ENCODE data around the gene CALU.
A peak's percentile ranks its signal among the peaks of the same experiment; 100 is the strongest.

The CALU gene

GRCh38 chr7:128739048-128739962, at the start of gene CALU:
Gene CALU, plus strand, starts transcription at chr7:128739359. Its CDS starts 9,225 bp downstream, at chr7:128748584.
- DNase-seq (ENCODE audit: low read depth, low spot score) = peak; percentile 83

GRCh38 chr7:128691227-128691626, 47.9 kb upstream of the CALU start:
- DNase-seq (ENCODE audit: low read depth, low spot score) = no peak

- no peak for DNase-seq (ENCODE audit: low read depth, low spot score)
Observed at GRCh38 chr7:128692623-128693270, 46.4 kb upstream of the CALU start.

GRCh38 chr7:128693373-128694015, 45.7 kb upstream of the CALU start:
- no peak for DNase-seq (ENCODE audit: low read depth, low spot score)

GRCh38 chr7:128694738-128695137, 44.4 kb upstream of the CALU start:
- no peak for DNase-seq (ENCODE audit: low read depth, low spot score)

GRCh38 chr7:128697302-128697905, 41.8 kb upstream of the CALU start:
- DNase-seq (ENCODE audit: low read depth, low spot score) = no peak

GRCh38 chr7:128699196-128699712, 39.9 kb upstream of the CALU start:
- no peak for DNase-seq (ENCODE audit: low read depth, low spot score)

GRCh38 chr7:128699895-128700294, 39.3 kb upstream of the CALU start:
- DNase-seq (ENCODE audit: low read depth, low spot score) = no peak

GRCh38 chr7:128701062-128701785, 37.9 kb upstream of the CALU start:
- no peak for DNase-seq (ENCODE audit: low read depth, low spot score)

GRCh38 chr7:128703609-128704241, 35.4 kb upstream of the CALU start:
- DNase-seq (ENCODE audit: low read depth, low spot score) = no peak

- no peak for DNase-seq (ENCODE audit: low read depth, low spot score)
Observed at GRCh38 chr7:128705891-128706333, 33.2 kb upstream of the CALU start.

GRCh38 chr7:128707752-128708151, 31.4 kb upstream of the CALU start:
- DNase-seq (ENCODE audit: low read depth, low spot score) = no peak

- no peak for DNase-seq (ENCODE audit: low read depth, low spot score)
Observed at GRCh38 chr7:128708235-128708634, 30.9 kb upstream of the CALU start.

- no peak for DNase-seq (ENCODE audit: low read depth, low spot score)
Observed at GRCh38 chr7:128708824-128709223, 30.3 kb upstream of the CALU start.

GRCh38 chr7:128710481-128710880, 28.7 kb upstream of the CALU start:
- no peak for DNase-seq (ENCODE audit: low read depth, low spot score)

GRCh38 chr7:128713794-128714193, 25.4 kb upstream of the CALU start:
- DNase-seq (ENCODE audit: low read depth, low spot score) = no peak

- DNase-seq (ENCODE audit: low read depth, low spot score) = no peak
Observed at GRCh38 chr7:128714701-128715495, 24.3 kb upstream of the CALU start.

- no peak for DNase-seq (ENCODE audit: low read depth, low spot score)
Observed at GRCh38 chr7:128718967-128719642, 20.1 kb upstream of the CALU start.

- DNase-seq (ENCODE audit: low read depth, low spot score) = no peak
Observed at GRCh38 chr7:128721376-128721775, 17.8 kb upstream of the CALU start.
